MCF 10A (cell line): ENCODE measurements around the gene DLX3. TPM values are rescaled to one million over a fixed set of nuclear protein-coding genes. Genes with fewer than 3 reads are reported as not detected.

Source experiments
- BruUV-seq: library from RNA; stranded (reverse); fragments of 400-500 nt; replicated peaks from 2 replicates; lab custom pipeline; 2021; lab: Mats Ljungman, UMichigan
- CTCF ChIA-PET: fragments of 300-600 bp; sonication (Branson Sonifier 250); formaldehyde crosslinking; extraction: SDS; loops from one replicate; lab custom pipeline; 2021; ENCODE audit warnings: antibody characterized with exemption, inconsistent platforms; lab: Yijun Ruan, JAX
- POLR2A ChIA-PET: fragments of 300-600, 350-650 bp; sonication (Branson Sonifier 250); formaldehyde crosslinking; extraction: SDS; loops from one replicate; lab custom pipeline; 2020; ENCODE audit warnings: antibody characterized with exemption, inconsistent platforms; lab: Yijun Ruan, JAX
- DNase-seq: peaks from one replicate; pipeline ENCODE4 v3.0.0-alpha.2; 2018; ENCODE audit not compliant: unreplicated experiment
- H3K27ac Mint-ChIP-seq: one replicate; pipeline ENCODE4 v1.8.0; 2022; ENCODE audit warnings: mild to moderate bottlenecking, low read depth, mixed read lengths; ENCODE audit not compliant: unreplicated experiment
- H3K27me3 Mint-ChIP-seq: one replicate; pipeline ENCODE4 v1.8.0; 2022; ENCODE audit warnings: mixed read lengths; ENCODE audit not compliant: insufficient read depth, unreplicated experiment
- H3K36me3 Mint-ChIP-seq: one replicate; pipeline ENCODE4 v1.8.0; 2022; ENCODE audit warnings: mild to moderate bottlenecking, moderate library complexity, mixed read lengths; ENCODE audit not compliant: insufficient read depth, unreplicated experiment
- H3K4me1 Mint-ChIP-seq: one replicate; pipeline ENCODE4 v1.8.0; 2022; ENCODE audit warnings: mixed read lengths; ENCODE audit not compliant: insufficient read depth, unreplicated experiment
- H3K4me3 Mint-ChIP-seq: one replicate; pipeline ENCODE4 v1.8.0; 2022; ENCODE audit warnings: mild to moderate bottlenecking, moderate library complexity, mixed read lengths; ENCODE audit not compliant: unreplicated experiment
- H3K9me3 Mint-ChIP-seq: one replicate; pipeline ENCODE4 v1.8.0; 2022; ENCODE audit warnings: mixed read lengths; ENCODE audit not compliant: unreplicated experiment
- CTCF ChIP-seq: fragments of 200-600 bp; IDR thresholded peaks from one replicate; pipeline ENCODE4 v1.8.0; 2022; ENCODE audit warnings: antibody characterized with exemption, mild to moderate bottlenecking; ENCODE audit not compliant: unreplicated experiment
- intact Hi-C: fragments of 100-400 bp; cut with micrococcal nuclease; formaldehyde crosslinking; loops from 2 replicates; pipeline ENCODE4 v1.14.1; 2022
- total RNA-seq: library from RNA; stranded (reverse); gene quantifications from 2 replicates; pipeline ENCODE4 v1.2.3, GENCODE V29; 2022

The DLX3 gene
- total RNA-seq, 1 experiment from 2014 or later: not detected

- ChIA-PET CTCF (interaction anchor here (0.5 to 4.0 kb wide), 3 partner anchors 39 to 100 kb away, joined by 3 to 27 read pairs (median 4); no protein-coding TSS in a partner anchor), POLR2A (no interaction called here)
- H3K27me3 Mint-ChIP-seq: peaks cover 79% of the 10 kb centered on the region
- BruUV-seq: no TSS peak
- no peaks in the 10 kb centered on the region for H3K9me3 Mint-ChIP-seq
- no peak overlapping the region for H3K27ac Mint-ChIP-seq
- no peak overlapping the region for H3K4me3 Mint-ChIP-seq
- no peaks in the 10 kb centered on the region for H3K36me3 Mint-ChIP-seq
- peaks cover 27% of the 10 kb centered on the region for H3K4me1 Mint-ChIP-seq
- no peak for TF ChIP-seq CTCF
- no peak for DNase-seq
- intact Hi-C loops: no loop called here
These were observed 3.6 kb downstream of the DLX3 start for GRCh38 chr17:49991409-49991808.

GRCh38 chr17:49990921-49991320, 4.1 kb downstream of the DLX3 start:
- Mint-ChIP-seq H3K4me3 (no peak overlapping the region), H3K27ac (no peak overlapping the region), H3K4me1 (peaks cover 25% of the 10 kb centered on the region), H3K27me3 (peaks cover 78% of the 10 kb centered on the region), H3K36me3 (no peaks in the 10 kb centered on the region), H3K9me3 (no peaks in the 10 kb centered on the region)
- no peak for DNase-seq
- TF ChIP-seq CTCF: no peak
- POLR2A ChIA-PET: no interaction called here
- intact Hi-C loops: no loop called here
- CTCF ChIA-PET: interaction anchor here (4.0 kb wide), 1 partner anchor 39 kb away, joined by 27 read pairs; no protein-coding TSS in a partner anchor
- no TSS peak for BruUV-seq

- Mint-ChIP-seq H3K27ac (no peak overlapping the region), H3K9me3 (no peaks in the 10 kb centered on the region), H3K36me3 (no peaks in the 10 kb centered on the region), H3K4me3 (no peak overlapping the region), H3K4me1 (peaks cover 23% of the 10 kb centered on the region), H3K27me3 (peaks cover 72% of the 10 kb centered on the region)
- TF ChIP-seq CTCF: no peak
- ChIA-PET CTCF (interaction anchor here (4.0 to 5.3 kb wide), 2 partner anchors 7 to 38 kb away, joined by 27 to 71 read pairs; partner anchors contain the start of gene DLX3), POLR2A (no interaction called here)
- intact Hi-C loops: no loop called here
- no peak for DNase-seq
- no TSS peak for BruUV-seq
These were observed 4.7 kb downstream of the DLX3 start for GRCh38 chr17:49990331-49990730.

- intact Hi-C loops: no loop called here
- no peak for DNase-seq
- peaks cover 18% of the 10 kb centered on the region for H3K4me1 Mint-ChIP-seq
- H3K9me3 Mint-ChIP-seq: no peaks in the 10 kb centered on the region
- no peaks in the 10 kb centered on the region for H3K36me3 Mint-ChIP-seq
- TF ChIP-seq CTCF: no peak
- ChIA-PET POLR2A (interaction anchor here (0.9 kb wide), 1 partner anchor 109 kb away, joined by 3 read pairs; no protein-coding TSS in a partner anchor), CTCF (interaction anchor here (0.5 to 5.3 kb wide), 11 partner anchors 8 to 190 kb away, joined by 3 to 71 read pairs (median 4); partner anchors contain the start of gene DLX3)
- H3K27me3 Mint-ChIP-seq: peaks cover 63% of the 10 kb centered on the region
- H3K27ac Mint-ChIP-seq: no peak overlapping the region
- no TSS peak for BruUV-seq
- no peak overlapping the region for H3K4me3 Mint-ChIP-seq
These were observed 5.5 kb downstream of the DLX3 start for GRCh38 chr17:49989518-49989880.
